Stimulated activated CD8-positive, alpha-beta memory T cell treated with anti-CD3 and anti-CD28 coated beads, Interleukin-4, amount 100 ng/mL, for 48 hours (primary cell): Measurements from ENCODE around the gene LY6G6D.

ENCODE experiments used
- DNase-seq: peaks from one replicate; pipeline ENCODE4 v3.0.0-alpha.2; 2020

The LY6G6D gene

GRCh38 chr6:31715022-31715958, at the start of gene LY6G6D:
Gene LY6G6D, plus strand, starts transcription at chr6:31715348. Its CDS starts 8 bp downstream, at chr6:31715356.
- DNase-seq: no peak

DNA sequence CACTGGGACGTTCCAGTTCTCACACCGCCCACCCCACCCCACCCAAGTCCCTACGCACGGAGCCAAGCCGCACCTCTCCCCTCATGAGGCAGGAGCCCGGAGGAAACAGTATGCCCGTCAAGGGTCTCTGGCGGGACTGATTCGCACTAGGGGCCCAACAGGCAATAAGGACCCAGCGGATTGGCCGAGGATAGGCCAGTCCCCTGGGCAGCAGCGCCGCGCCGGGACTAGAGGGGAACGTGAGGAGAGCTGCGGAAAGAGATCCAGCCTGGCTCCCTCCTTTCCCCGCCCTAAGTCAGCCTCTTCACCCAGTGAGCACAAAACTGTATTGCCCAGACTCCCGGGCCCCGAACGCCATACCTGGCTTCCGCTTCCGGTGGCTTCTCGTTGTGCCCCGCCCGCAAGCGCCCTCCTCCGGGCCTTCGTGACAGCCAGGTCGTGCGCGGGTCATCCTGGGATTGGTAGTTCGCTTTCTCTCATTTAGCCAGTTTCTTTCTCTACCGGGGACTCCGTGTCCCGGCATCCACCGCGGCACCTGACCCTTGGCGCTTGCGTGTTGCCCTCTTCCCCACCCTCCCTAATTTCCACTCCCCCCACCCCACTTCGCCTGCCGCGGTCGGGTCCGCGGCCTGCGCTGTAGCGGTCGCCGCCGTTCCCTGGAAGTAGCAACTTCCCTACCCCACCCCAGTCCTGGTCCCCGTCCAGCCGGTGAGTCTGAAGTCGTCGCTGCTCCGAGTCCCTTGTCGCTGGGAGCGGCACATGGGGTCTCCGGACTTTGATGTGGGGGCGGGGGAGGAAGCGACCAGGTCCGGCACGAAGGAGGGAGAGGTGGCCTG, 49.4 kb upstream of the LY6G6D start, which contains the start of gene CSNK2B:
Gene CSNK2B (plus strand): TSS at position 580 of the 836 bp plus-strand sequence. CDS start 752 bp downstream, outside the sequence.
- DNase-seq: peak; percentile 98

DNA sequence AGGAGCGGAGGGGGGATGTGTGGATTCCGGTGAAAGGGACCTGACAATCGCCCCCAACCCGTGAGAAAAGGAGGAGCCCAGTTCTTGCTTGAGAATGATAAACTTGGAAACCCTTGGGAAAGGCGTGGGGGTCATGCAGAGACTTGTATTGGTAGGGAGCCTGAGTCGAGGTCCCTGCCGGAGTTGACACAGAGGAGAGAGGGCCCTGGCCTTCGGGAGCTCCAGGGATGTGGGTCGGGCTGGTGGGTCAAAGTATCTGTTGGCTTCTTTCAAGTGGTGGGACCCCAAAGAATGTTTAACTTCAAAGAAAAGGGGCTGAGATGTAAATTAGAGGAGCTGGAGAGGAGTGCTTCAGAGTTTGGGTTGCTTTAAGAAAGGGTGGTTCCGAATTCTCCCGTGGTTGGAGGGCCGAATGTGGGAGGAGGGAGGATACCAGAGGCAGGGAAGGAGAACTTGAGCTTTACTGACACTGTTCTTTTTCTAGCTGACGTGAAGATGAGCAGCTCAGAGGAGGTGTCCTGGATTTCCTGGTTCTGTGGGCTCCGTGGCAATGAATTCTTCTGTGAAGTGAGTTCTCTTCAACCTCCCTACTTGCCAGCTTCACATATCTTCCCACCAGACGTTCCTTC, 48.7 kb upstream of the LY6G6D start:
- no peak for DNase-seq

DNA sequence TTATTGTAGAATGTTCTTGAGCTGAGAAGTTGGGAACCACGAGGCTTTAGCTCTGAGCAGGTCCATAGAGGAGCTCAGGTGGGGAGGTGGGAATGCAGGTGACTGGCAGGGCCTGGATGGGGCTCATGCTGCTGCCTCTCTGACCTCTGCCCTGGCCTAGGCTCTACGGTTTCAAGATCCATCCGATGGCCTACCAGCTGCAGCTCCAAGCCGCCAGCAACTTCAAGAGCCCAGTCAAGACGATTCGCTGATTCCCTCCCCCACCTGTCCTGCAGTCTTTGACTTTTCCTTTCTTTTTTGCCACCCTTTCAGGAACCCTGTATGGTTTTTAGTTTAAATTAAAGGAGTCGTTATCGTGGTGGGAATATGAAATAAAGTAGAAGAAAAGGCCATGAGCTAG, 45.5 kb upstream of the LY6G6D start, which contains the start of gene LY6G5B:
Gene LY6G5B (plus strand): TSS at position 301 of the 400 bp plus-strand sequence. CDS start 975 bp downstream, outside the sequence.
- no peak for DNase-seq

- DNase-seq: no peak
Measured at GRCh38 chr6:31676322-31676903, 38.7 kb upstream of the LY6G6D start.

DNA sequence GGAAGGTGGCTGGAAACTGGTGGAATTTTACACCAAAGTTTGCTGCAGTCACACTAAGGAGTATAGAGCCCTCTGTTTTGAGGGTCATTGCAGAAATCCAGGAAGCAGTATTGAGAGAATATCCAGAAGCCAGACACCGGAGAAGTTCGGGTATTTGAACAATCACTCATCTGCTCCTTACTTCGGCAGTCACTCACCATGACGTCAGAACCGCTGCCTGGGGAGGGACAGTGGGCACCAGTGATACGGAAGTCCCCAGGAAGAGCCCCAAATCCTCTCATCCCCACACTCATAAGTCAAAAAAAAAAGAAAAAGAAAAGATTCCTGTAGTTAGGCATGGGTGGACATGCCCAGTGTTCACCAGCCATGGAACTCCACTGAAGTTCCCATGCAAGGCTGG, 38.2 kb upstream of the LY6G6D start:
- DNase-seq: no peak

DNA sequence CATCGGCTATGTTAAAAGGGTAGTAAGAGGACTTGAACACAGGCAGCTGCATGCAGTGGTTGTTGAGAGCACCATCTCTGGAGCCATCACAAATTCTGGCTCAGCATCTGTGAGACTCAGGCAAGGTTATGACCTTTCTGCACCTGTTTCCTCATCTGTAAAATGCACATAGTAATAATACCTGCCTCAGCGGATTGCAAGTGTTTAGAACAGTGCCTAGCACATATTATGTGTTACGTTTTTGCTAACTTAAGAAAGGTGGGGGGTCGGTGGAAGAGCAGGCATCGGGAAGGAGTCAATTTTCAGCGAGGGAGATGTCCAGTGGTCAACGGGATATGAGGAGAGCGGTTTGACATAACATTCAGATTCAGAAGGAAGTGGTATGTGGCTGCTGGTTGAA, 37.2 kb upstream of the LY6G6D start:
- DNase-seq: no peak

GRCh38 chr6:31680226-31681134, 34.7 kb upstream of the LY6G6D start, which contains the start of gene LY6G5C:
Gene LY6G5C, minus strand, starts transcription at chr6:31681067. Its CDS starts 694 bp downstream, at chr6:31680373.
- DNase-seq: peak; percentile 75

GRCh38 chr6:31681135-31681671, 33.9 kb upstream of the LY6G6D start:
- DNase-seq: peak; percentile 69

DNA sequence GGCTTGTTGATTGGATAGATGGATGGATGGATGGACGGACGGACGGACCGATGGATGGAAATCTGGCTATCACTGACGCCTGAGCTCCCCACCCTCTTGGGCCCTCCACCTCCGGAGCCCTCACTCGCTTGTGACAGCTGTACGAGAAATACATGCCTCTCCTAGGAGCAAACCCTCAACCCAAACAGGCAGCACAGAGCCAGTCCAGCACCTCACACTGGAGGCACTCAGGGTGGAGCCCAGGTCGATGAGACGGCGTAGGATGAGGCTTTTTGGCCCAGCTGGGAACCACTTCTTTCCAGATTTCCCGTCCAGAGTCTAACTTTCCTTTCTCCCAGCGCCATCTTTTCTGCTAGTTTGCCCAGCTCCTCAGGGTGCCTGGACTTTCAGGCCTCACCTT, 31.6 kb upstream of the LY6G6D start:
- DNase-seq: no peak

DNA sequence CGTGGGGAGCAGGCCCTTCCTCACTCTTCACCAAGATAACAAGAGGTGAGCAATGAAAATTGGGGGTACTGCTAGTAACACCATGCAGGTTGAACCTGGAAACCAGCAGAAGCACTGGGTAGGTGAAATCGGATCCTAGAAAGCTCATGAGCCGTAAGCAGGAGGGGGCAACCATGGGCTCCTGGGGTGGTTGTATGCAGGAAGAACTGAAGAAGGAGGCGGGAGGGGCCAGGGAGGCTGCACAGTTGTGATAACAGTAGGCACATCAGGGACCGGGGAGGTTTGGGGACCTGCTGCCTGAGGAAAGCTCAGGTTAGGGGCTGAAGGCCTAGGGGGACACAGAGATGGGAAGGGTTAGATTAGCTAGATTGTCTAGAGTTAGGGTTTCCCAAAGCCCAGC, 28.7 kb upstream of the LY6G6D start:
- no peak for DNase-seq

GRCh38 chr6:31687321-31687720, 27.8 kb upstream of the LY6G6D start:
- no peak for DNase-seq

GRCh38 chr6:31687860-31688693, 27.1 kb upstream of the LY6G6D start:
- DNase-seq: no peak

GRCh38 chr6:31689249-31690110, 25.7 kb upstream of the LY6G6D start:
- DNase-seq: no peak

DNA sequence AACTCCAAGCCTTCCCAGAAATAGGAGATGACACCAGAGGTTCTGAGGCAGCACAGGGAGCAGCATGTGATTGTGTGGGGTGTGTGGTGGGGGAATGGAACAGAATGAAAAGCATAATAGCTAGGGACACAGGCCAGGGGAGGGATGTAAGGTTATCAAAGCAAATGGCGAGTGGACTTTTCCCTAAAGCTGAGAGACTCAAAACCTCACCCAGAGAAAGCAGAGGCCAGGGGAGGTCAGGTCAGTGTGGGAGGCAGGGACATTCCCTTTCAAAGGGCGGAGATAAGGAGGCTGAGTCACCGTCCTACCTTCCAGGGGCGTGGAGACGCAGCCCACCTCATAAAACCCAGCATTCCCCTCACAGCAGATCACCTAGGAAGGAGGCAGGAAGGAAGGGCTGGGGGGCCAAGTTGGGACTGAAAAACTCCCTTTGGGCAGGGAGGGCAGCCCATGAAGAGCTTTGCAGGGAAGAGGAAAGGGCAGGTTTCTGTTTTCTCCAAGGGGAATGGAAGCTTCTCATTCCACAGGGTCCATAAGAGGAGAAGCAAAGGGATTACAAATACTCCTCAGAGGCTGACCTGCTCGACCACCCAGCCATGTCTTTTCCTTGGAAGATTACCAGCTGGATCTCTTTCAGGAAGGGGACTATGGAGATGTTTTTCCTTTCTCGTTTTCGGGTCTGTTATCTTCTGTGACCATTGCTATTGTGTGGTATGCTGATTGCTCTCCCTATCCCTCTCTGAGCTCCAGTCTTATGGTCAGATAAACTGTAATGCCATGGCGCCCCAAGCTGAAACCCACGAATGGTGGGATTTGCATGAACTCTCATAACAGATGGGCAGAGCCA, 24.7 kb upstream of the LY6G6D start:
- no peak for DNase-seq

DNA sequence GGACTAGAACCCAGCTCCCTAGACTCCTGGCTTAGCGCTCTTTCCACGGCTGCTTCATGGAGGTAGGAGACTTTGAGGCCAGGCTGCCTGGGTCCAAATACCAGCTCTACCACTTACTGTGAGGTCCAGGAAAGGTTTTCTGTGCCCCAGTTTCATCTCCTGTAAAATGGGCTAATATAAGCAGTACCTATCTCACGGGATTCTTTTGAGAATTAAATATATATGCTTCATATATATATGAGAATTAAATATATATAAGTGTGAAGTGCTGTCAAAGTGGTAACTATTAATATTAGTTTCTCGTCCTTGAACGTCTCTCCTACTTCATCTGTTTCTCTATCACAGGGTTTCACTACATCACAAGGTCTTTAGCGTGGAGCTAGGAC, 24.1 kb upstream of the LY6G6D start:
- no peak for DNase-seq

DNA sequence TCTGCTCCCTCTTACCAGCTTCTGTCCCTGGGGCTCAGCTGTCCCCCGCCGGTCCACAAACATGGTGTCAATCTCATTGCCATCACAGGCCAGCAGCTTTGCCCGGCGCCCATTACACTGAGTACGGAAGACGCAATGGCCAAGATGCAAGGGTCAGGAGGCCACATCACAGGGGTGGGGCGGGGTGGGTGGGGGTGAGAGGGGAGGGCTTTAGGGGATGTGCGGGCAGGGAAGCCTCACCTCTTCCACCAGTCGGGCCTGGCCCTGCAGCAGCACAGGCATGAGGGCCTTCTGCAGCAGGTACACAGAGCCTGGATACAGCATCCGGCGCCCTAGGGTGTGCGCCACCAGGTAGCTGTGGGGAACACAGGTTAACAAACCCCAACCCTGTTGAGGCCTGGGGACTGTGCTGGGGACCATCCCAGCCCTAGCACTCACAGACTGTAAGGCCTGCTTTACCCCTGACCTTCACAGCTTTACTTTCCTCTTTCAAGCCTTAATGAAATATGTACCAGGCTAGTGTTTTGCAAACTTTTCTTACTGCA, 23.5 kb upstream of the LY6G6D start:
- DNase-seq: no peak

GRCh38 chr6:31692353-31692752, 22.8 kb upstream of the LY6G6D start:
- no peak for DNase-seq
